Putamen (tissue), 1 donor: ENCODE results near the gene MAGI1.

Experiments
- DNase-seq: peaks from one replicate; pipeline ENCODE4 v3.0.0-alpha.2; 2016; ENCODE audit warnings: low spot score

Gene MAGI1

DNA sequence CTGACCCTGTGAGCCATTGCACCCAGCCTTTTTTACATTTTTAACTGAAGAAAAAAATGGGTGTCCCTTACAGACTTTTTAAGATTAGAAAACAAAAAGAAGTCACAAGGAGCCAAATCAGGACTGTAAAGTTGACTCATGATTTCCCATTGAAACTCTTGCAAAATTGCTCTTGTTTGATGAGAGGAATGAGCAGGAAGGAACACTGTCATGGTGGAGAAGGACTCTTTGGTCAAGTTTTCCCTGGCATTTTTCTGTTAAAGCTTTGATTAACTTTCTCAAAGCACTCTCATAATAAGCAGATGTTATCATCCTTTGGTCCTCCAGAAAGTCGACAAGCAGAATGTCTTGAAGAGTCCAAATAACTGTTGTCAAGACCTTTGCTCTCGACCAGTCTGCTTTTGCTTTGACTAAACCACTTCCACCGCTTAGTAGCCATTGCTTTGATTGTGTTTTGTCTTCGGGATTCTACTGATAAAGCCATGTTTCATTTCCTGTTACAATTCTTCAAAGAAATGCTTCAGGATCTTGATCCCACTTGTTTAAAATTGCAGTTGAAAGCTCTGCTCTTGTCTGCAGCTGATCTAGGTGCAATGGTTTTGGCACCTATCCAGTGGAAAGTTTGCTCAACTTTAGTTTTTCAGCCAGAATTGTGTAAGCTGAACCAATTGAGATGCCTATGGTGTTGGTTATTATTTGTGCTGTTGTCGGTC is 369.4 kb downstream of the MAGI1 start:
- DNase-seq, result no peak

DNA sequence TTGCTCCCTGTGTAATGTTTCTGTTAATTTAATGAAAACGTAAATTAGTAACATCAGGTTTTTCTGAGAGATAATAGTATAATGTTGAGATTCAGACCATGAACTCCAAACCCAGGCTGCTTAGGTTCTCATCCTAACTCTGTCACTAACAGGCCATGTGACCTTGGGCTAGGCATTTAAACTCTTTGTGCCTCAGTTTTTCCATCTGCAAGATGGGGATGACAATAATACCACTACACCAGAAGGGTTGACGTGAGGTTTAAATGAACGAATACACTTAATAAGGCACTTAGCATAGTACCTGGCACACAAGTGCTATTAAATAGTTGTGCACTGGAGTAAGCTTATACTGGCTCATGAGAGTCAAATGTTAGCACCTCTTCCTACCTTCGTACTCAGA is 370.8 kb downstream of the MAGI1 start:
- DNase-seq, result no peak

DNA sequence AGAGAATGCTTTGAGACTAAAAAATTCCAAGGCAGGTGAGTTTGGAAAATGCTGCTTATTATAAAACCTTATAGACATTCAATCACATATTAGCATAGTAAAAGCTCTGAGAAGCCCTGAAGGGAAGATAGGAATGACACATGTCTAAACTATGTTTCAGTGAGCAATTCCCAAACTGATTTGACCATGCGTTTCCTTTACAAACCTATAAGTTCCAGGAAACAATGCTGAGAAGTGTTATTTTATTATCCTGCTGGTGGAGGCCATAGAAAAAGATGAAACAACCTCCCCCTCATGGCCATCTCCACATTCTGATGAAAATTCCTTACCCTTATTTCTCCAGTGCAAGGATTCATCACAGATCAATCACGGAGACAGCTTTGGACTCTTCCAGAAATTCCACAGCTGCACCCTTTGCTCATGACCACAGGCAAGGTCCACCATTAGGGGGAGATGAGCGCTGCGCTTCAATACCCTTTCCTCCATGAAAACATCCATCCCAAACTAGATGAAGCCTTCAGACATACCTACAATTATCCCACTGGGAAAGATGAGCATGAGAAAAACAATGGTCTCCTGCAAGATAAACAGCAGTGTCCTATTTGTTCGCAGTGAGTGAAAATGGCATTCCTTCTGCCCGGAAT is 372.1 kb downstream of the MAGI1 start:
- DNase-seq, result no peak

DNA sequence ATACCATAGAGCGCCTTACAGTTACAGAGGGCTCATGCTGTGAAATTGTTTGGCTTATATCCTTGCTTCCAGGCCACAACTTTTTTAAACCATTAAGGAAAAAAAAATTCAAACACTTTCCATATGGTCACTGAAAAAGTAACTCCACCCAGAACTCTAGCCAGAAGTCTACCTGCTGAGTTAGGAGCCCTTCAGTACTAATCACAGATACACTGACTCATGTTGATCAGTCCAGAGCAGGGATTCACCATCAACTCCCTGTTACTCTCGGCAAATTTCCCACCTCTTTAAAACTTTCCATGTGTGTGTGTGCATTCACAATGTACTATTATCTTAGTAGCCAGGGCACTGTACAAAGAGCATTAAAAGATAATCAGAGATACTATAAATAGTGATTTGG is 372.8 kb downstream of the MAGI1 start:
- no peak for DNase-seq

DNA sequence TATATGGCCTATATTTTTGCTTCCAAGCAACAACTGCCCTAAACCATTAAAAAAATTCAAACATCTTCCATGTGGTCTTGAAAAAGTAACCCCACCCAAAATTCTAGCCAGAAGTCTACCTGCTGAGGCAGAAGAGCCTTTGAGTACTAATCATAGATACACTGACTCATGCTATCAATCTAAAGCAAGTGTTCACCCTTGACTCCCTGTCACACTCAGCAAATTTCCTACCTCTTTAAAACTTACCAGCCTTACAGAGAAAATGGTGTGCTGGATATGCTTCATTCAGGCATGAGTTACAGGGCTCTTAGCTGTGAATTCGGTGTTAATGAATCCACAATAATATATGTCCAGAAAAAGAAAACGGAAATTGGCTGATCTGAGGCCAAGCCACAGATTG is 373.8 kb downstream of the MAGI1 start:
- DNase-seq, result no peak

DNA sequence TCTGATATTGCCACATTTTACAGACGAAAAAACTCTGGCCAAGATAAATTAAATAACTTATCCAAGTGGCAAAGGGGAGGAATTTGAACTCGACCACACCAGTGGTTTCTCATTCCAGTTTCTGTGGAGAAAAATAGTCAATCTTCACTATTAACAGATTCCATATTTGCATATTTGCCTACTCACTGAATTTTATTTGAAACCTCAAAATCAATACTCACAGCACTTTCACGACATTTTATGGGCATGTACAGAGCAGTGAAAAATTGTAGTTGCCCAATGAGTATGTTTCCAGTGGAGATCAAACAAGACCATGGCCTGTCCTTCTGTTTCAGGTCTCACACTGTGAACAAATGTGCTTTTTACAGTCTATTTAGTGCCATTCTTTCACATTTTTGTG is 374.3 kb downstream of the MAGI1 start:
- DNase-seq, result no peak

DNA sequence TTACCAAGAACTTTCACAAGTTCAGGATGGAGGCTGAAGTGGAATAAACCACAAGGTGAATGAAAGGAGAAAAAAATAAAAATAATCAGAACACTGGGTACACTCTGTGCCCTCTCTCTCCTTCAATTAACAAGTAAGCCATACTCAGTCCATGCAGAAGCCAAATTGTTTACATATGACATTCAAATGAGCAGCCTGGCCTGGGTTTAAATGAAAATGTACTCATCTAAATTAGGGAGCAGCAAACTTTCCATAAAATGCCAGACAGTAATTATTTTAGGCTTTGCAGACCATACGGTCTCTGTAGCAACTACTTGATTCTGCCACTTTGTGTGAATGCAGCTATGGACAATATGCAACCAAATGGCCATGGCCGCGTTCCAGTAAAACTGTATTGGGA is 376.6 kb downstream of the MAGI1 start:
- DNase-seq, result no peak

DNA sequence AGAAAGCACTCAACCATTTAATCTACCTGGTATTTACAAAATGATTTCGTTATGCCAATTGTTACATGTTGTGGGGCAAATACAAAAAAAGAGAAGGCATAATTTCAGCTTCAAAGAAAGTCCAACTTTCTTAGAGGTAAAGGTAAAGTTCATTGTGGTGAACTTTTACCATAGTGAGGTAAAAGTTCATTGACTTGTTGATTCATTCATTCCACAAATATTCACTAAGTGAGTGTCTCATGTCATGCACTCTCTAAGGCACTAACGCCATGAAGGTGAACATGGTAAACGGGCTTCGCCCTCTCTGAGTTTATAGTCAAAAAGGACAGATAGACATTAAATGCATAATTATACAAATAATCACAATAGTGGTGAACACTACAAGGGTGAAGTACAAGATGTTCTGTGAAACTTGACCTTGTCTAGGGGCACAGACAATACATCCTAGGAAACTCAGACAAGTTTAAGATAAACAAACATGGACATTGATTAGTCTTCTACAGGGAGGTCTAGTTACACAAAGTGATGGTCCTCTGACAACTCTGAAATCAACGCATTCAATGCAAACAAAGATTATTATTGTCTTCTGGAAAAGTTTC is 378.6 kb downstream of the MAGI1 start:
- no peak for DNase-seq

DNA sequence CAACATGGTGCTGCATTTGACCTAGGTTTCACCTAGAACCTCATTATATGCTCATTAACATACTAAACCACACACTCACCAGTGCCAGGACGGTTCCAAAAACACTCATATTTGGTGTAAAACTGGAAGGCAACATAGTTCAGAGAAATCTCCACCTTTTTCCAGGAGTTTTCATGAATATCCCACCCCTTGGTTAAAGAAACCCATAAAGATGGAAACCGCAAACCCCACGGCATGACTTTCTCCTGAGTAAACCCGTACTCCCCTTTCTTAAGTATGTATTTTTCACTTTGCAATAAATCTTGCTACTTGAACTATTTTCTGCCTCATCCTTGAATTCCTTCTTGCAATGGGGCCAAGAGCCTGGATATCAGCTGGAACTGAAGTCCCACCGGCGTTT is 379.3 kb downstream of the MAGI1 start:
- no peak for DNase-seq

DNA sequence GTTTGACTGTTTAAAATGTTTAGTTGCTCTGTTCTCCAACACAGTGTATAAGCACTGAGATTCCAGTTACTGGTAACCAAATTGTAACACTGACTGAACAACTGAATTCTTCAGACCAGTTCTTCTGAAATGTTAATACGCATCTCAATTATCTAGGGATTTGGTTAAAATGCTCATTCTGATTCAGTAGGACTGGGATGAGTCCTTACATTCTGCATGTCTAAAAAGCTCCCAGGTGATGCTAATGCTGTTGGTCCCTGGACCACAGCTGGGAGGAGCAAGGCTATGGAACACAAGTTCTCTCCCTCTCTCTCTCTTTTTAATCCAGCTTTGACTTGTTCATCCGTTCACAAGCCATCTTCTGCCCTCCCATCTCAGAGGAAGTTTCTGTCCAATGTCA is 380.3 kb downstream of the MAGI1 start:
- DNase-seq, result no peak

DNA sequence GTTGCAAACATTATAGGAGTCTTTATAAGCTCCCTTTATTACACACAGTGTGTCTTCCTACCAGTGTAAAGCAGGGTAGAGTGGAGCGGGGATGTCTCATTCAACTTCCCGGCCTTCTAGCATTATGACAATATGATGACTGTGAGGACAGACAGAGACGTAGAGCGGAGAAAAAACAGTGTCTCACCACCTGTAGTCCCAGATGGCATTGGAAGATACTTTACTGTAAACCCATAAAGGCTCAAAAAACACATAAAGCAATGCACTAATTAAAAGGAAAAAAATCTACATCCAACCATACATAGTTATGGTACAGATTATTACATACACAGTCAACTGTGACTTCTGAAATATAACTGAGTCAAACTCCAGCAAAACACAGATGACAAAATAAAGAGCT is 383.7 kb downstream of the MAGI1 start:
- no peak for DNase-seq

DNA sequence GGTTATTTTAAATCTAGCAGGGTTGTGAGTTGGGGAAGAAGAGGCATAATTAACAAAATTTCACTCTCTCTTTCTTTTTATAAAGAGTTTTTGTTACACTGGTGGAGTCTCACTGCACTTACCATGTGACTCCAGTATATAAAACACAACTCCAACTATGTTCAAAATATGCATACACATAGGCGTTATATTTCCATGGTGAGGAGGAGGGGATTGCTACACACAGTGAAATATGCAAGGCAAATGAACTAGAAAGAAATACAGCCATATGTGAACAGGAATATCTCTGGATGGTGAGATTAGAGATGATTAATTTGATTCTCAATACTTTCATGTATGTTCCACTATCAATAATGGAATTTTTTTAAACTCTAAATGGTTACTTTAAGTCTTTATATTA is 385.0 kb downstream of the MAGI1 start:
- no peak for DNase-seq

DNA sequence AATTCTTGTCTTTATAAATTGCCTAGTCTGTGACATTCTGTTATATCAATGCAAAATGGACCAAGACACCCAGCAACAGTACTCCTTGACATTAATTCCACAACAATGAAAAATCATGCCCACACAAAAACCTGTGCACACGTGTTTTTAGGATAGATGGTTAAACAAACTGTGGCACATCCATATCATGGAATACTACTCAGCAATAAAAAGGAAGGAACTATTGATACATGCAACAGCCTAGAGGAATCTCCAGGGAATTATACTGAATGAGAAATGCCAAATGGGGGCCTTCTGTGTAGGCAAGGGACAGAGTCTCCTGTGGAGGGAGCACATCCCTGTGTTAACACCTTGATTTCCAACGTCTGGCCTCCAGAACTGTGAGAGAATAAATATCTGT is 388.5 kb downstream of the MAGI1 start:
- DNase-seq, result no peak

DNA sequence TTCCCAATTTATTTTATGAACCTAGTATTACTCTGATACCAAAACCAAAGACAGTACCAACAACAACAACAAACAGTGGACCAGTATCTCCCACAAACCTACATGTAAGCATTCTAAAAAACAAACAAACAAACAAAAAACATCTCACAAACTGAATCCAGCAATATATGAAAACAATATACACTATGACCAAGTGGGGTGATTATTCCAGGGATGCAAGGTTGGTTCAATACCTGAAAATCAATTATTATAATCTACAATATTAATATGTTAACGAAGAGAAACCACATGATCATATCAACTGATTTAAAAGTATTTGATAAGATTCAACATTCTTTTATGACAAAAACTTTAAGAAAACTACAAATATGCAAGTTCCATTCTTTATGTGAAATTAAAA is 391.3 kb downstream of the MAGI1 start:
- DNase-seq, result no peak

DNA sequence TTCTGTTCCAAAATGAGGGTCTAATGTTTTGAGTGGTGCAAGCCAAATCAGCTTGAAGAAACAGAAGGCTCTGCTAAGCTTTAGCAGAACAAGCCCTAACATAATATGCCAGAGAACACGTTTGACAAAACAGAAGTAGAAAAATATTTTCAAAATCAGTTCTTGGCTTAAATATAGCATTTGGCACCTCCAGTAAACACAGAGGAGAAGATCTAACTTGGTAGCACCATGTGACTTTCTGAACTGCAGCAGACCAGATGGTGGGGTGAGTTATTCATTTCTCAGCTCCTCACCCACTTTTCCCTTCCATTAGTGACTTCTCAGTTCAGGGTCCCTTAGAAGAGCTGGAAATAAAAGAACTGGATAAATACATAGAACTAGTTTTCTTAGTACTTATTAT is 395.8 kb downstream of the MAGI1 start:
- DNase-seq, result no peak

DNA sequence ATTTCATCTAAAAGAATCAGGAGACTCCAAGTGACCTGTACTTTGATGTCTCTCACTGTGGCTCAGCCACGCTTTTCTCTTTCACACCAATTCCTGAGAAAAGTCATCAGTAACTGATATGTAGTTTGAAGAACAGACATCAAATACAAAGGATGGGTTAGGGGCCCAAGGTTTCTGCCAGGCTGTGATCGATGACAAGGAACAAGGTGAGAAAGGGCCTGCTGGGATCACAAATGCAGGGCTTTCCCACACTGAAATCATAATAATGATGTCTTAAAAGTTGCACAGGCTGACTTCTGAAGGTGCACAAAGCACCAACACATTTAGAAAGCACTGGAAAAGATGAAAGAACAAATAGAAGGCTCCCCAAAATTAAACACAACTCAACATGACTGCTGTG is 396.9 kb downstream of the MAGI1 start:
- no peak for DNase-seq

DNA sequence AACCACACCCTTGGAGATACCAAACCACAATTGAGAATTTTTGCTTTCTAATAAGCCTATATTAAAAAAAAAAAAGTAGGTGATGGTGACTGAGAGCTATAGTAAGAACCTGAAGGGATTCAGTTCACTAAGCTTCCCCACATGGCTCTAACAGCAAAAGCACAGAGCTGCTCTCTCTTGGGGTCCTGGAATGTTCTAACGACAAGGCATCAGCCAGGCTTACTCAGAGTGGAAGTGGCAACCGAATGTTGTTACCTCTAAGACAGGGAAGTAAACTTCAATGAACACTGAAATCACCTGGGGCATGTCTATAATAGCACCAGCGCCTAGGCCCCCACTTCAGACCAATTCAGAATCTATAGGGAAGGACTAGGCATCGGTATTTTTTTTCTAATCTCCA is 397.7 kb downstream of the MAGI1 start:
- no peak for DNase-seq

DNA sequence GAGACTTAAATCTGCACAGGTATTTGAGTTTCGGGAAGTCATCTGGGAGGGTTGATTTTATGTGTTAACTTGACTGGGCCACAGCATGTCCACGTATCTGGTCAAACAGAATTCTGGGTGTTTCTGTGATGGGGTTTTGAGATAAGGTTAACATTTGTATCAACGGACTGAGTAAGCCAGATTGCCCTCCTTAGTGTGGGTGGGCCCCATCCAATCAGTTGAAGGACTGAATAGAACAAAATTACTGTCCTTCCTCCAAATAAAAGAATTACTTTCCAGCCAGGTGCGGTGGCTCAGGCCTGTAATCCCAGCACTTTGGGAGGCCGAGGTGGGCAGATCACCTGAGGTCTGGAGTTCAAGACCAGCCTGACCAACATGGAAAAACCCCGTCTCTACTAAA is 399.3 kb downstream of the MAGI1 start:
- DNase-seq, result no peak

DNA sequence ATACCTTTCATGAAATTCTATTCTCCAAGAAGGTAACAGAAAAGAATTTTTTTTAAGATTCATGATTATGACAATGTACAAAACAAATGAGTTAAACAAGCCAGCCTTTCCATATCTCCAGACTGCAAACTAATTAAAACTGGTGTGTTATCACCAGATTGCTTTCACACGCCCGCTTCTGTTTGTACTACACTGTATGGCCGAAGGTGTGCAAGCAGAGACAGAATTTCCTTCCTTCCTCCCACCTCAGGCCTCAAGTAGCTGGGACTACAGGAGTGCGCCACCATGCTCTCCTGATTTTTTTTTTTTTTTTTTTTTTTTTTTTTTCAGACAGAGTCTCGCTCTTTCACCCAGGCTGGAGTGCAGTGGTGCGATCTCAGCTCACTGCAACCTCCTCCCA is 400.4 kb downstream of the MAGI1 start:
- no peak for DNase-seq

DNA sequence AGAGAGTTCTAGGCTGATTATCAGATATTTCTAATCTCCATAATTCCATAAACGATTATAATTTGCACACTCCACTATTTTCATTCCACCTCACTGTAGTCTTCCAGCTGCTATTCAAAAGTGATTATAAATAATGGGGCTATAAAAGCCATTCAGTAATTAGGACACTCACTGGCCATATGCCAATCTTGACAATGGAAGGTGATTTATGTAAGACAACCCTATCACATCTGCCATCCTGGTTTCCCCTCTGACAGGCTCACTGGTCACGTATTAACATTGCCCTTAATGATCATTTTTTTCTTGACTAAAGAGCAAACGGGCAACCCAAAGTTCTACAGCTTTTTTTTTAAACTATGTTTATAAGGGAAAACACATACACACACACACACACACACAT is 402.4 kb downstream of the MAGI1 start:
- no peak for DNase-seq

DNA sequence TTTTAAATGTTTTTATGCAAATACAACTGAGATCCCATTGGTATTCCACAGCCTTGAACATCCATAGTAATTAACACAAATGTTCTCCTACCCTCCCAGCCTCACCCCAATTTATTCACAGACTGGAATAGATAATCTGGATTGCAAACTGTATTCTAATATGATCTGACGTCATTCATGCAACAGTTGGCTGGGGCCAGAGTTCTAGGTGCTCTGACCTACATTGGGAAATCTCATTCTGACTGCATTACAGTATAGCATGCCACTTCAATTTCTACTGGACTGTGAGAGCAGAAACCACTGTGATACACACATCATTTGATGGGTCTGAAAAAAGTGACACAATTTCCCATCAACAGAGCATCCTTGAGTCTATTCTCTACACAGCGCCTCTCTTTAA is 403.1 kb downstream of the MAGI1 start:
- no peak for DNase-seq

DNA sequence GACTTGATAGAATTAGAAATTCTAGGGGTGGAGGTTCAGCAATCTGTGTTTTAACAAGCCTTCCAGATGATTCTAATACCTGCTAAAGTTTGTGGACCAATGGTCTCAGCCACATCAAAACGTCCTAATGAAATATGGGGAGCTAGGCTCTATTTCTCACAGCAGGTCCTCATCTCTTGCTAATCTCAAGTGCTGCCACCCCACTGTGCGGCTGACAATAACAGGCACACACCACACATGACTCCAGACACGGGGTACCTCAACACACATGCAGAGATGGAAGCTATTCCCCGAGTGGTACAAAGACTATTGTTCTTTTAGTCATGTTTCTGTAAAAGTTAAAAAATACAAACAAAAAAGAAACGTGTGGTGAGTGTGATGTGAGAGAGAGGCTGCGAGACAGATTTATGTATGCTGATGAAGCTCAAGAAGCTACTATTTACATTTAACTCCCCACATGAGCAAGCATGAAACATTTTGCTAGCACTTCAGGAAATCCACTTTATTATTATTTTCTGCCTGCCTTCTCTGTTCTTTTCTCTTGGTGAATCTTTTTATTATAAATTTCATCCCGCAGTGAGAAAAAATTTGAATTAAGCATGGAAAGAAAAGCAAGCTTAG is 405.6 kb downstream of the MAGI1 start:
- no peak for DNase-seq

DNA sequence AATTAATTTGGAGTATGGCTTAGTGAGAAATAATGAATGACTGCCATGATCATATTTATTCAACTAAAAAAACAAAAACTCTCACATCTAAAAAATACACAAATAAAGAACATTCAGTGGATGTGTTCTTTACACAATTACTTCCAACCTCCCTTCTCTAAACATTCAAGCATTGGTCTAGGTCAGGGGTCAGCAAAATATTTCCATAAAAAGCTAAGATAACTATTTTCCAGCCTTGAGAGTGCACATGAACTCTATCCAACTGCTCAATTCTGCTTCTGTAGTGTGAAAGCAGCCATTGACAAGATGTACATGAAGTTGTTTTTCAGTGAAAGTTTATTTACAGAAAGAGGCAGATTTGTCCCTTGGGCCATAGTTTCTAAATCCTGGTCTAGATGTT is 406.3 kb downstream of the MAGI1 start:
- DNase-seq, result no peak
